Karpas-422 (cell line): ENCODE results near the gene GOLGA6L9. TPM values are rescaled to one million over a fixed set of nuclear protein-coding genes. Genes with fewer than 3 reads are reported as not detected.
A peak's percentile ranks its signal among the peaks of the same experiment; 100 is the strongest.
"Not testable (repeated sequence)": the region's sequence is repeated elsewhere in the genome, so short reads cannot be mapped to it uniquely, and the experiment has no call there.

Experiments used
- DNase-seq: peaks from one replicate; pipeline ENCODE4 v3.0.0-alpha.2; 2015
- H2AFZ ChIP-seq: fragments of 200-600 bp; sonication (generic); 2 replicates; pipeline ENCODE4 v1.6.1; 2014; ENCODE audit warnings: antibody characterized with exemption, low read length, mixed read lengths
- H3K27ac ChIP-seq: fragments of 200-600 bp; sonication (generic); 2 replicates; pipeline ENCODE4 v1.5.1; 2014; ENCODE audit warnings: mild to moderate bottlenecking, low read length, moderate library complexity
- H3K27me3 ChIP-seq: fragments of 200-600 bp; sonication (generic); 2 replicates; pipeline ENCODE4 v1.6.1; 2014; ENCODE audit warnings: low read length, mixed read lengths
- H3K36me3 ChIP-seq: fragments of 200-600 bp; sonication (generic); 2 replicates; pipeline ENCODE4 v1.6.1; 2014; ENCODE audit warnings: low read length, mixed read lengths; ENCODE audit not compliant: insufficient read depth
- H3K4me1 ChIP-seq: fragments of 200-600 bp; sonication (generic); 2 replicates; pipeline ENCODE4 v1.6.1; 2014; ENCODE audit warnings: mild to moderate bottlenecking, low read length, mixed read lengths
- H3K4me2 ChIP-seq: fragments of 200-600 bp; sonication (generic); 2 replicates; pipeline ENCODE4 v1.6.1; 2014; ENCODE audit warnings: low read length, low read depth, mild to moderate bottlenecking; ENCODE audit not compliant: poor library complexity, severe bottlenecking
- H3K4me3 ChIP-seq: fragments of 200-600 bp; sonication (generic); 2 replicates; pipeline ENCODE4 v1.5.1; 2014; ENCODE audit warnings: mild to moderate bottlenecking, antibody characterized with exemption, low read length, mixed read lengths
- H3K79me2 ChIP-seq: fragments of 200-600 bp; sonication (generic); 2 replicates; pipeline ENCODE4 v1.6.1; 2014; ENCODE audit warnings: mild to moderate bottlenecking, low read length, mixed read lengths
- H3K9ac ChIP-seq: fragments of 200-600 bp; sonication (generic); 2 replicates; pipeline ENCODE4 v1.6.0; 2014; ENCODE audit warnings: low read length
- H3K9me2 ChIP-seq: fragments of 200-600 bp; sonication (generic), shearing (Covaris generic); replicated peaks from 2 replicates; pipeline ENCODE4 v1.6.0; 2014; ENCODE audit warnings: mild to moderate bottlenecking, low read length, moderate library complexity; ENCODE audit not compliant: insufficient read depth
- H3K9me3 ChIP-seq: fragments of 300-700, 200-600 bp; sonication (generic); 2 replicates; pipeline ENCODE4 v1.6.1; 2014; ENCODE audit warnings: low read length, mixed read lengths
- H4K20me1 ChIP-seq: fragments of 200-600 bp; sonication (generic); 2 replicates; pipeline ENCODE4 v1.6.1; 2014; ENCODE audit warnings: mild to moderate bottlenecking, antibody characterized with exemption, low read length, low read depth; ENCODE audit not compliant: insufficient read depth
- total RNA-seq: library from RNA; depleted of rRNA; stranded (reverse); fragments of >200 nt; shearing (Covaris generic); gene quantifications from 2 replicates; pipeline ENCODE4 v1.2.3, GENCODE V29; 2014; ENCODE audit warnings: low replicate concordance

Gene GOLGA6L9
- total RNA-seq, 1 experiment from 2014 or later, result 3.4 TPM

DNA sequence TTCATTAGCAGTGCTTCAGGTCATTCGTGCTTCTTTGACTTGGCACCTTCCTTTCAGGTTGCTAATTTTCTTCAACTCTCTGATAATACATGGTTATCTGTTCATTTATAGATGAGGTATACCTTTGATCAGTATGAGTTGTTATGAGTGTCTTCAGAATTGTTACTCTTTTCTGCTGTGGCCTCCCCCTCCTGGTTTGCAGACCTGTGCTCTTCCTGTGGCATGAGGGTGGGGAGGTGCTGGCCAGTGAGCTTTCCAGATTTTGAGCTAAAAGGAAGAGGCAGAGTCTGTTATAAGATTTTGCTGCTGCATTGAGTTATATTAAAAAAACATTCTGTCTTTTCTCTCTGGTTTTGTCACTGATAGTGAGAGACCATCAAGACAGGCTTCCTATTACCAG is 30.8 kb upstream of the GOLGA6L9 start:
- peak overlapping the region; percentile 52 for H3K4me2 ChIP-seq
- no peak overlapping the region for H2AFZ ChIP-seq
- DNase-seq, result no peak
- no peak overlapping the region for H3K4me3 ChIP-seq
- H3K9ac ChIP-seq, result peak overlapping the region; percentile 8; the same call in 1 of the 2 replicates
- no peaks in the 10 kb centered on the region for H3K9me2 ChIP-seq
- no peaks in the 10 kb centered on the region for H4K20me1 ChIP-seq
- no peaks in the 10 kb centered on the region for H3K79me2 ChIP-seq
- H3K27me3 ChIP-seq, result no peaks in the 10 kb centered on the region
- peak overlapping the region; percentile 39 for H3K27ac ChIP-seq
- no peaks in the 10 kb centered on the region for H3K36me3 ChIP-seq
- no peaks in the 10 kb centered on the region for H3K9me3 ChIP-seq
- peaks cover 13% of the 10 kb centered on the region for H3K4me1 ChIP-seq

DNA sequence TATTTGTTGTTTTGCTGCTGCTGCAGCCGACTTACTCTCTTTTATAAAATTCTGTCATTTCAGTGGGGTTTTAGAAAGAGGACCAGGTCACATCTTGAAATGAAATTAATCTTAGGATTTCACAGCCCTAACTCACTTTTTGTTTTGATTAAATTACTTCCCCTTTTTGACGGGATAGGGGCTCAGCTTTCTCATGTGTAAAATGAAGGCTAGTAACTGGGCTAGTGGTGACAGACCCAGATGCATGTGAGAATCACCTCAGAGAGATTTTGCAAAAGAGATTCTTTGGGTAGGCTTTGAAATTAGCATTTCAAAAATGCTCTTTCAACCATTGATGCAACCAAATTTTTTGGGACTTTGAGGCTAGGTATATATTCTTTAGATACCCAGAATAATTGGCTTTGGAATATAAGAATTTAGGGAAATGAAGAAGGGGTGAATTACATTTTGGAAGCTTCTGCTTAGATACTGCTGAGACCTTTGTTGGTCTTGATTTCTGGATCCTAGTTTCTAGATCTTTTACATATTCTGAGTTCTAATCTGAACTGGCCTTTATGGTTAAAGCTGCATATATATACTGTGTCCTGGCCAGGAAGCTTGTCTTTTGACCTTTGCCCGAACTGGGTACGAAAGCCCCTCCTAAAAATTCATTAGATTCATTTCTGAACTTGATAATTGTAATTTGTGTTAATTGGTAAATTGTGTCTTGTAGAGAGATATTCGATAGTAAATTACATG is 30.1 kb upstream of the GOLGA6L9 start:
- DNase-seq, result peak; percentile 67
- not testable (repeated sequence) for H3K79me2 ChIP-seq, H4K20me1 ChIP-seq, H3K4me3 ChIP-seq, H3K9me2 ChIP-seq, H3K9me3 ChIP-seq, H3K27me3 ChIP-seq, H2AFZ ChIP-seq, H3K36me3 ChIP-seq, H3K9ac ChIP-seq
- H3K27ac ChIP-seq, result peak overlapping the region; percentile 39
- H3K4me2 ChIP-seq, result peak overlapping the region; percentile 52
- H3K4me1 ChIP-seq, result peaks cover 13% of the 10 kb centered on the region

DNA sequence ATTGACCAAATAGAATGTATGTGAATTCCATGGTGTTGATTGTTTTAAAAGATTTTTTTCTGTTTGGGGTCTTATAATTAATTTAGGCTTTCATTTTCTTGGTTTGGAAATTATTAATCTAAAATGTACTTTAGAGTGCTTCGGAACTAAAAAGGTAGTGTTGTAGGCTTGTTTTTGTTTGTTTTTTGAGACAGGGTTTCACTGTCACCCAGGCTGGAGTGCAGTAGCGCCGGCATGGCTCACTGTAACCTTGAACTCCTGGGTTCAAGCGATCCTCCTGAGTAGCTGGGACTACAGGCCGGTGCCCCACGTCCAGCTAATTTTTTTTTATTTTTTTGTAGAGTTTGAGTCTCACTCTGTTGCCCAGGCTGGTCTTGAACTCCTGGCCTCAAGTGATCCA is 27.7 kb upstream of the GOLGA6L9 start:
- DNase-seq, H3K9me3 ChIP-seq, H3K27me3 ChIP-seq, H4K20me1 ChIP-seq, H3K27ac ChIP-seq, H3K9me2 ChIP-seq, H3K4me3 ChIP-seq, H3K36me3 ChIP-seq, H3K79me2 ChIP-seq, H3K9ac ChIP-seq, H2AFZ ChIP-seq, H3K4me2 ChIP-seq: not testable (repeated sequence)
- H3K4me1 ChIP-seq, result peaks cover 13% of the 10 kb centered on the region

DNA sequence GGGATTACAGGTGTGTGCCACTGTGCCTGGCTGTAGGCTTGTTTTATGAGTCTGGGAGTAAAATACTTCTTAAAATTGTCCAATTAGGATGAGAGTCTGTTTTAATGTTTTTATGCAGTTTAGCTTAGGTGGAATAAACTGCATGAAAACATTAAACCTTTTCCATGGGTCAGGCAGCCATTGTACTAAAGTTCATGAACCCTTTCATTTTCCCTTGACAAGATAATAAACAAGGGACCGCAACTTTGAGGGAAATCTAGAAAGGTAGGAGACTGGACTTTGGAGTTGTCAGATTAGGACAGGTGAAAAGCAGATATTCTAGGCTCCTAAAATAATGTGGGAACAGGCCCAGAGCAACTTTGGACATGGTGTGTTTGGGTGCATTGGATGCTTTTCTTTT is 27.3 kb upstream of the GOLGA6L9 start:
- H3K36me3 ChIP-seq, H3K27ac ChIP-seq, H3K9ac ChIP-seq, H3K27me3 ChIP-seq, H2AFZ ChIP-seq, DNase-seq, H3K9me3 ChIP-seq, H4K20me1 ChIP-seq, H3K4me2 ChIP-seq, H3K9me2 ChIP-seq, H3K79me2 ChIP-seq, H3K4me3 ChIP-seq: not testable (repeated sequence)
- H3K4me1 ChIP-seq, result peaks cover 13% of the 10 kb centered on the region

DNA sequence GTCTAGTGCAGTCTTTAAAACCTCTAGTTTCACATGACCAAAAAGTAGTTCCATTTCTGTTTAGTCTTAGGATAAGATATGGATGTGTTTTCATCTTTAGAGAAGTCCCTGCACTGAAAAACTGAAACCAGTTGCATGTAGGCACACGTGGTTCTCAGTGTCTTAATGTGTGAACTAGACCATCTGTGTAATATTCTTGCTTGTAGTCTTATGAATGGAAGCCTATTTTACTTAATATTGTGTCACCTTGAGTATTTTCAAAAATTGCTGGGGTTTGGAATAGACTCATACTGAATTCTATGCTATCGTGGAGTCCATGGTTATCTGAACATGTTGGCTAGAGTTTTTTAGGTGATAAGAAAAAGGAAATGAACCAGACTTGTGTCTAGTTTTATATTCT is 23.4 kb upstream of the GOLGA6L9 start:
- not testable (repeated sequence) for H3K9ac ChIP-seq, H3K4me2 ChIP-seq, H2AFZ ChIP-seq, H3K9me3 ChIP-seq, H3K79me2 ChIP-seq, H3K27me3 ChIP-seq, H3K4me1 ChIP-seq, H3K9me2 ChIP-seq, H4K20me1 ChIP-seq, DNase-seq, H3K4me3 ChIP-seq, H3K27ac ChIP-seq, H3K36me3 ChIP-seq

DNA sequence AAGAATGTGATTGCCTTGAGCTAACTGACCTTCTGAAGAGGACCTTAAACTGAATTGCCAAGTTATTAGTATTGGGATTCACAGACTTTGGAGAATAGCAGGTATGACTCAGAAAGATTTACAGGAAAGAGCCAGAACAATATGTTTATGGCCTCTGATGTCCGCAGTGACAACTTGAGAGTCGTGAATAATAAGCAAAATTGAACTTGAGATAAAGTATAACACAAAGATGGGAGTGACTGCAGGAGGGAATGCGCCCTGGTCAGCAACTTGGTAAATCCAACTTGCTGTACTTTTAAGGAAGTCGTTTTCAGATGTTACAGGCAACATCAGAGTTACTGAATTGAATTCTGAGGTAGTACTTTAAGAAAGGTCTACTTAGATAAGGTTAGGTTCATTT is 19.3 kb upstream of the GOLGA6L9 start:
- H3K4me3 ChIP-seq, H3K9ac ChIP-seq, H2AFZ ChIP-seq, H3K79me2 ChIP-seq, H4K20me1 ChIP-seq, H3K9me3 ChIP-seq, H3K27me3 ChIP-seq, H3K36me3 ChIP-seq, H3K9me2 ChIP-seq, DNase-seq, H3K4me2 ChIP-seq, H3K4me1 ChIP-seq, H3K27ac ChIP-seq: not testable (repeated sequence)

DNA sequence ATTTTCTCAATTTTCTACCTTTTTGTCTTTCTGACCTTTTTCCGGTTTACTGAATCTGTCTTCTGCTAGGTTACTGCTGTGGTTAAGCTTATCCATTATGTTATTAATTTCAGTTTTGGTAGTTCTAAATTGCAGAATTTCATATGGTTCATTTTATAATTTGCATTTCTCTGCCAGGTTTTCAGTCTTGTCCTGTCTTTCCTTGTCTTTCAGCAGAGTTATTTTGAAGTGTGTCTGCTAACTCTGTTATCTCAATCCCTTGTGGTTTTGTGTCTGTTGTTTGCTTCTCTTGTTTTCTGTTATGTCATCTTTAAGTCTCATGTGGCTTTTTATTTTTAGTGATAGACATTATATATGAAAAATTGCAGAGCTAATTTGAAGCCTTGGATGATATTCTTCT is 18.0 kb upstream of the GOLGA6L9 start:
- H3K27me3 ChIP-seq, H2AFZ ChIP-seq, H3K4me3 ChIP-seq, H3K4me2 ChIP-seq, DNase-seq, H3K9me2 ChIP-seq, H3K36me3 ChIP-seq, H3K9ac ChIP-seq, H3K27ac ChIP-seq, H3K79me2 ChIP-seq, H3K4me1 ChIP-seq, H3K9me3 ChIP-seq, H4K20me1 ChIP-seq: not testable (repeated sequence)

DNA sequence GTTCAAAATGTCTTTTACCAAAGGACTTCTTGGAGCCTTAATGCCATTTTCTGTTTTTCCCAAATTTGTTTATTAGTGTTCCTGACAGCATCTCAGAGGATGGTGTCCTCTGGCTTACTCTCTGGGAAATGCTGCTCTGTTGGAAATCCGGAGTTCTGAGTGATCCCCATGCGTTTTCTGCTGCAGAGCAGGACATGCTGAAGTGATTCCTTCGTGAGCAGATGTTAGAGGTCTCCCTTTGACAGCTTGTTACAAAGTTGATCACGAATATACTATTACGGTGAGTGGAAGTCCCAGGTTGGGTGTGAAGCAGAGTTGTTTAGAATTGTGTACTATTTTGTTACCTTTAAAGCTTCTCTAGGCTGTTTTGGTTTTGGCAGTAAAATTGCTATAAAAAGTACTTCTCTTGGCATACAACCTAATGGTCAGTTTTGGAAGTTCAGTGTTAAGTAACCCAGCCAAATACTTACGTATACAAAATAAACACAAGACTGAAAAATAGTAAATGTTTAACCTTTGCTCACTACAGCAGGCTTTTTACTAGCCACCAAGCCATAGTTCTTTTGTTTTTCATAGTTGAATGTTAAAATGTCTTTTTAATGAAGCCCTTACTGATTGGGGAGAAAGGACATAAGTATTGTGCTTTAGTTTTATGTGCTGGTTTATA is 15.0 kb upstream of the GOLGA6L9 start:
- not testable (repeated sequence) for DNase-seq, H3K36me3 ChIP-seq, H3K9me2 ChIP-seq, H3K9me3 ChIP-seq, H2AFZ ChIP-seq, H4K20me1 ChIP-seq, H3K79me2 ChIP-seq, H3K4me2 ChIP-seq, H3K4me3 ChIP-seq, H3K9ac ChIP-seq, H3K4me1 ChIP-seq, H3K27me3 ChIP-seq, H3K27ac ChIP-seq
